Keratinocyte (primary cell): ENCODE results near the gene SERINC5. TPM values are rescaled to one million over a fixed set of nuclear protein-coding genes. Genes with fewer than 3 reads are reported as not detected.

Experiments used
- DNase-seq: peaks from one replicate; pipeline ENCODE4 v3.0.0-alpha.2; 2011; ENCODE audit warnings: low read depth, missing footprints, low spot score
- FAIRE-seq: peaks from 2 replicates; lab custom pipeline; 2011; peaks lifted over from hg19 to GRCh38; lab: Jason Lieb, UNC
- H2AFZ ChIP-seq: 2 replicates; pipeline ENCODE4 v1.6.0; 2012; ENCODE audit warnings: low read length, control low read depth, inconsistent platforms; ENCODE audit not compliant: control insufficient read depth
- H3K27ac ChIP-seq: 2 replicates; pipeline ENCODE4 v1.5.1; 2011; ENCODE audit warnings: low read length; ENCODE audit not compliant: control insufficient read depth, insufficient read depth
- H3K27me3 ChIP-seq: 3 replicates; pipeline ENCODE4 v1.6.0; 2011; ENCODE audit warnings: low read length; ENCODE audit not compliant: control insufficient read depth, insufficient read depth; ENCODE audit errors: extremely low read depth
- H3K36me3 ChIP-seq, 2 experiments: 2 replicates in 1 of 2; 3 replicates in 1 of 2; pipeline ENCODE4 v1.5.1; 2011; ENCODE audit warnings: low read length in 2 of 2, mild to moderate bottlenecking in 1 of 2; ENCODE audit not compliant: control insufficient read depth in 2 of 2, insufficient read depth in 2 of 2; ENCODE audit errors: extremely low read depth in 1 of 2
- H3K4me1 ChIP-seq: 3 replicates; pipeline ENCODE4 v1.5.1; 2011; ENCODE audit warnings: low read length; ENCODE audit not compliant: control insufficient read depth, insufficient read depth; ENCODE audit errors: extremely low read depth
- H3K4me2 ChIP-seq: 3 replicates; pipeline ENCODE4 v1.6.0; 2011; ENCODE audit warnings: low read depth, low read length; ENCODE audit not compliant: control insufficient read depth, insufficient read depth; ENCODE audit errors: extremely low read depth
- H3K4me3 ChIP-seq, 3 experiments: fragments of 200-600 bp in 1 of 3; sonication (generic) in 1 of 3; 2 replicates in 2 of 3; 3 replicates in 1 of 3; pipeline ENCODE4 v1.5.1; 2011 to 2016; ENCODE audit warnings: low read length in 3 of 3, mild to moderate bottlenecking in 3 of 3, control low read depth in 2 of 3, inconsistent platforms in 1 of 3, low read depth in 1 of 3, mixed read lengths in 1 of 3, mixed run types in 1 of 3, moderate library complexity in 1 of 3; ENCODE audit not compliant: control insufficient read depth in 2 of 3, insufficient read depth in 2 of 3; ENCODE audit errors: extremely low read depth in 1 of 3
- H3K79me2 ChIP-seq: 2 replicates; pipeline ENCODE4 v1.6.0; 2012; ENCODE audit warnings: low read length; ENCODE audit not compliant: control insufficient read depth, insufficient read depth
- H3K9ac ChIP-seq: 3 replicates; pipeline ENCODE4 v1.6.0; 2011; ENCODE audit warnings: low read length; ENCODE audit not compliant: control insufficient read depth, insufficient read depth; ENCODE audit errors: extremely low read depth
- H3K9me1 ChIP-seq: 3 replicates; pipeline ENCODE4 v1.6.0; 2011; ENCODE audit warnings: low read length; ENCODE audit not compliant: control insufficient read depth, insufficient read depth; ENCODE audit errors: extremely low read depth
- H3K9me3 ChIP-seq: 2 replicates; pipeline ENCODE4 v1.5.1; 2012; ENCODE audit warnings: low read depth, low read length; ENCODE audit not compliant: control insufficient read depth
- H4K20me1 ChIP-seq: 3 replicates; pipeline ENCODE4 v1.6.0; 2011; ENCODE audit warnings: low read length; ENCODE audit not compliant: control insufficient read depth, insufficient read depth; ENCODE audit errors: extremely low read depth
- EZH2 ChIP-seq: IDR thresholded peaks from one replicate; pipeline ENCODE4 v1.6.1; 2012; ENCODE audit warnings: inconsistent platforms, mild to moderate bottlenecking, low read length, moderate library complexity
- dilution Hi-C: fragments of 300-500 bp; cut with MboI; formaldehyde crosslinking; loops from one replicate; pipeline ENCODE4 v1.7.0; 2020; ENCODE audit warnings: low sequenced_read_pairs; ENCODE audit not compliant: extremely low pct_ligation_motif_present
- polyA plus RNA-seq, 5 experiments: library from polyadenylated mRNA; depleted of rRNA in 3 of 5; stranded (reverse) in 3 of 5; stranded (forward) in 1 of 5; unstranded in 1 of 5; fragments of >200 nt; gene quantifications; 1 replicate in 1 of 5; 2 replicates in 3 of 5; 3 replicates in 1 of 5; pipeline versions ENCODE4 v1.2.1 to v1.2.3, GENCODE V29; 2011 to 2012; ENCODE audit warnings: missing spikeins in 2 of 5, low read depth in 1 of 5, low replicate concordance in 1 of 5
- TF ChIP-seq, protein P1 (sequence below), 3 experiments: IDR thresholded peaks in 1 of 3; conservative IDR thresholded peaks in 1 of 3; optimal IDR thresholded peaks in 1 of 3; 2 replicates in 2 of 3; 3 replicates in 1 of 3; pipeline versions ENCODE3 to v1.5.1; 2011; ENCODE audit warnings: low read length in 3 of 3, mild to moderate bottlenecking in 3 of 3, moderate library complexity in 2 of 3, control low read depth in 1 of 3, inconsistent platforms in 1 of 3; ENCODE audit not compliant: insufficient read depth in 2 of 3; ENCODE audit errors: extremely low read depth in 1 of 3

Gene SERINC5
- polyA plus RNA-seq, 1 donor (not counting 4 experiments of a cell fraction or from before 2014, with no cell fraction given): 20.0 TPM

DNA sequence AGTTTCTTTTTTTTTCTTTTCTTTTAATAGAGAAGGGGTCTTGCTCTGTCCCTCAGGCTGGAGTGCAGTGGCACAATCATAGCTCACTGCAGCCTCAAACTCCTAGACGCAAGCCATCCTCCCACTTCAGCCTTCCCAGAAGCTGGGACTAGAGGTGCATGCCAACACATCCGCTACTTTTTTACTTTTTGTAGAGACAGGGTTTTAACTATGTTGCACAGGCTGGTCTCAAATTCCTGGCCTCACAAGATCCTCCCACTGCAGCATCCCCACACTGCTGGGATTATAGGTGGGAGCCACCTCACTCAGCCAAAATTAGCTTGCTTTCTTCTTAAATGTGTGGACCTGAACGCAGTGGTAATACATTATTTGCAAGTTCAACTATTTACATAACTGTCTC lies 66.1 kb downstream of the SERINC5 start:
- no peak overlapping the region for H2AFZ ChIP-seq
- no peak for TF ChIP-seq EZH2
- TF ChIP-seq, protein P1, sequence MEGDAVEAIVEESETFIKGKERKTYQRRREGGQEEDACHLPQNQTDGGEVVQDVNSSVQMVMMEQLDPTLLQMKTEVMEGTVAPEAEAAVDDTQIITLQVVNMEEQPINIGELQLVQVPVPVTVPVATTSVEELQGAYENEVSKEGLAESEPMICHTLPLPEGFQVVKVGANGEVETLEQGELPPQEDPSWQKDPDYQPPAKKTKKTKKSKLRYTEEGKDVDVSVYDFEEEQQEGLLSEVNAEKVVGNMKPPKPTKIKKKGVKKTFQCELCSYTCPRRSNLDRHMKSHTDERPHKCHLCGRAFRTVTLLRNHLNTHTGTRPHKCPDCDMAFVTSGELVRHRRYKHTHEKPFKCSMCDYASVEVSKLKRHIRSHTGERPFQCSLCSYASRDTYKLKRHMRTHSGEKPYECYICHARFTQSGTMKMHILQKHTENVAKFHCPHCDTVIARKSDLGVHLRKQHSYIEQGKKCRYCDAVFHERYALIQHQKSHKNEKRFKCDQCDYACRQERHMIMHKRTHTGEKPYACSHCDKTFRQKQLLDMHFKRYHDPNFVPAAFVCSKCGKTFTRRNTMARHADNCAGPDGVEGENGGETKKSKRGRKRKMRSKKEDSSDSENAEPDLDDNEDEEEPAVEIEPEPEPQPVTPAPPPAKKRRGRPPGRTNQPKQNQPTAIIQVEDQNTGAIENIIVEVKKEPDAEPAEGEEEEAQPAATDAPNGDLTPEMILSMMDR (optimal IDR thresholded peaks at IDR 0.05 in 1 of 3, IDR thresholded peaks at IDR 0.05 in 1 of 3, conservative IDR thresholded peaks at IDR 0.05 in 1 of 3; ENCODE audit: extremely low read depth in 1 of 3, insufficient read depth in 2 of 3, low read length in 3 of 3): no peak
- FAIRE-seq (no peak), DNase-seq (no peak)
- no peaks in the 10 kb centered on the region for H4K20me1 ChIP-seq
- H3K36me3 ChIP-seq: peaks cover 0 to under 1% of the 10 kb centered on the region in 2 experiments
- no peak overlapping the region for H3K27ac ChIP-seq
- H3K9me1 ChIP-seq: no peaks in the 10 kb centered on the region
- H3K4me2 ChIP-seq: no peak overlapping the region
- no peaks in the 10 kb centered on the region for H3K27me3 ChIP-seq
- no peaks in the 10 kb centered on the region for H3K9me3 ChIP-seq
- H3K4me1 ChIP-seq: peaks cover 9% of the 10 kb centered on the region
- H3K4me3 ChIP-seq: no peak overlapping the region
- dilution Hi-C loops: no loop called here
- peaks cover 21% of the 10 kb centered on the region for H3K79me2 ChIP-seq
- no peak overlapping the region for H3K9ac ChIP-seq

DNA sequence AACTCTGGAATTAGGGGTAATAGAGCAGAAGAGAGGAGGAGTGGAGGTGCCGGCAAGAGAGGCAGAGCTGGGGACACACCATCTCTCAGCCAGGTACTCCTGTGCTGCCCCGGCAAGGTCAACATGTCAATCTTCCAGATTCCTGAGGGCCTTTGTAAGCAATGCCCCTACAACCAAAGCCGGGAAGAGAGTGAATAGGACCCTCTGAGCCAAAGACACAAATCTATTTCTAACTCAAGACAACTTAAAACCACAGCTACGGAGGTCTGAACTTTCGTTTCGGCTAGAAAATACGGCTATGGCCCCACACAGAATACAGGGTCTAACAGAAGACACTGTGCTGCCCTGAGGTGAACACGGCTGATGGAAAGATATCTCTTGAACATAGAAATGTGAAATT lies 66.6 kb downstream of the SERINC5 start:
- Histone ChIP-seq H3K9me3 (no peaks in the 10 kb centered on the region), H3K4me1 (peaks cover 9% of the 10 kb centered on the region), H3K9ac (no peak overlapping the region), H3K79me2 (peaks cover 21% of the 10 kb centered on the region), H3K4me2 (no peak overlapping the region), H2AFZ (no peak overlapping the region), H3K27ac (no peak overlapping the region), H3K27me3 (no peaks in the 10 kb centered on the region), H3K4me3 (no peak overlapping the region), H3K9me1 (no peaks in the 10 kb centered on the region), H3K36me3 (no peaks in the 10 kb centered on the region), H4K20me1 (no peaks in the 10 kb centered on the region)
- dilution Hi-C loops: no loop called here
- FAIRE-seq (no peak), DNase-seq (no peak)
- no peak for TF ChIP-seq EZH2
- TF ChIP-seq, protein P1 (optimal IDR thresholded peaks at IDR 0.05 in 1 of 3, IDR thresholded peaks at IDR 0.05 in 1 of 3, conservative IDR thresholded peaks at IDR 0.05 in 1 of 3; ENCODE audit: extremely low read depth in 1 of 3, insufficient read depth in 2 of 3, low read length in 3 of 3): no peak
